SK-N-SH treated with all-trans-retinoic acid at 6 μM for 48 hours (cell line): ENCODE measurements around the gene DGKI.

Experiments
- CREB5 ChIP-seq: fragments of 250-450 bp; sonication (Bioruptor Pico); IDR thresholded peaks from 2 replicates; pipeline ENCODE4 v1.5.1; 2020; ENCODE audit warnings: low read depth, mild to moderate bottlenecking, moderate library complexity
- ZNF70 ChIP-seq: fragments of 450-650 bp; formaldehyde crosslinking; IDR thresholded peaks from 2 replicates; pipeline ENCODE4 v1.5.0; 2020; ENCODE audit warnings: mild to moderate bottlenecking, moderate library complexity

GRCh38 chr7:137870684-137871083, 23.9 kb upstream of the DGKI start:
- TF ChIP-seq CREB5 (CRISPR knock-in tag) (no peak), ZNF70 (no peak)
